GM12875 (cell line): ENCODE results near the gene LEMD2.

Experiments used
- H3K4me3 ChIP-seq: one replicate; pipeline ENCODE4 v1.5.1; 2011; ENCODE audit warnings: low read depth, low read length, control low read depth
- CTCF ChIP-seq: IDR thresholded peaks from 2 replicates; pipeline ENCODE4 v1.5.1; 2011; ENCODE audit warnings: low read depth, mild to moderate bottlenecking, control low read depth, inconsistent platforms, low read length, moderate library complexity, borderline replicate concordance; ENCODE audit not compliant: insufficient read depth

The LEMD2 gene

GRCh38 chr6:33799454-33800113, 10.7 kb upstream of the LEMD2 start:
- TF ChIP-seq CTCF = no peak

GRCh38 chr6:33798343-33798848, 9.5 kb upstream of the LEMD2 start:
- no peak overlapping the region for H3K4me3 ChIP-seq
- no peak for TF ChIP-seq CTCF

More at GRCh38 chr6:33799454-33800113, 10.7 kb upstream of the LEMD2 start:
- H3K4me3 ChIP-seq = no peak overlapping the region

GRCh38 chr6:33797626-33798342, 8.9 kb upstream of the LEMD2 start:
- H3K4me3 ChIP-seq = no peak overlapping the region
- no peak for TF ChIP-seq CTCF

- H3K4me3 ChIP-seq = no peak overlapping the region
- no peak for TF ChIP-seq CTCF
These were observed 6.1 kb upstream of the LEMD2 start for GRCh38 chr6:33794910-33795623.

GRCh38 chr6:33792981-33793380, 4.1 kb upstream of the LEMD2 start:
- no peak for TF ChIP-seq CTCF
- no peak overlapping the region for H3K4me3 ChIP-seq

GRCh38 chr6:33791620-33792019, 2.7 kb upstream of the LEMD2 start:
- H3K4me3 ChIP-seq = no peak overlapping the region
- TF ChIP-seq CTCF = no peak
